AG10803 (cell line): ENCODE data around the gene TTC28.
"Not testable (repeated sequence)": the region's sequence is repeated elsewhere in the genome, so short reads cannot be mapped to it uniquely, and the experiment has no call there.

Source experiments
- DNase-seq: peaks from one replicate; pipeline ENCODE4 v3.0.0; 2010; ENCODE audit warnings: low read depth
- H3K4me3 ChIP-seq: 2 replicates; pipeline ENCODE4 v1.5.1; 2011; ENCODE audit warnings: mild to moderate bottlenecking, low read length, control low read depth
- CTCF ChIP-seq: conservative IDR thresholded peaks from 2 replicates; pipeline ENCODE4 v1.5.1; 2011; ENCODE audit warnings: mild to moderate bottlenecking, low read length, control low read depth, inconsistent platforms

TTC28 gene

GRCh38 chr22:28208036-28208435 lies 471.6 kb downstream of the TTC28 start:
- H3K4me3 ChIP-seq, result no peak overlapping the region
- no peak for DNase-seq
- TF ChIP-seq CTCF, result no peak

- no peak for TF ChIP-seq CTCF
- peak; percentile 18 for DNase-seq
- H3K4me3 ChIP-seq, result no peak overlapping the region
Observed at GRCh38 chr22:28207281-28208030, 472.2 kb downstream of the TTC28 start.

- no peak for TF ChIP-seq CTCF
- no peak for DNase-seq
- H3K4me3 ChIP-seq, result no peak overlapping the region
Observed at GRCh38 chr22:28205926-28206325, 473.7 kb downstream of the TTC28 start.

GRCh38 chr22:28204382-28204781 lies 475.3 kb downstream of the TTC28 start:
- no peak for TF ChIP-seq CTCF
- H3K4me3 ChIP-seq, result no peak overlapping the region

GRCh38 chr22:28203286-28203685 lies 476.4 kb downstream of the TTC28 start:
- H3K4me3 ChIP-seq, result no peak overlapping the region
- DNase-seq, result no peak
- TF ChIP-seq CTCF, result no peak

More at GRCh38 chr22:28204382-28204781, 475.3 kb downstream of the TTC28 start:
- no peak for DNase-seq

- no peak for TF ChIP-seq CTCF
- no peak overlapping the region for H3K4me3 ChIP-seq
- DNase-seq, result no peak
Observed at GRCh38 chr22:28198692-28199091, 480.9 kb downstream of the TTC28 start.

- not testable (repeated sequence) for H3K4me3 ChIP-seq, DNase-seq
Observed at GRCh38 chr22:28191571-28191970, 488.1 kb downstream of the TTC28 start.
